Stomach (tissue), 4 donors: ENCODE data around the gene DENND2A.

Experiments
- CTCF ChIP-seq, 7 experiments: fragments of 450-650 bp in 4 of 7; fragments of 200-600 bp in 3 of 7; sonication (generic) in 3 of 7; IDR thresholded peaks; one replicate each; pipeline ENCODE4 v1.5.1; 2016 to 2019; ENCODE audit warnings: antibody characterized with exemption in 7 of 7, control low read depth in 2 of 7, mild to moderate bottlenecking in 1 of 7
- POLR2A ChIP-seq, 4 donors: fragments of 450-650 bp; IDR thresholded peaks; one replicate each; pipeline ENCODE4 v1.6.1; 2016; ENCODE audit warnings: antibody characterized with exemption in 4 of 4, control low read depth in 2 of 4, mild to moderate bottlenecking in 1 of 4, moderate library complexity in 1 of 4
- POLR2AphosphoS5 ChIP-seq, 3 donors: sonication (generic); formaldehyde crosslinking; IDR thresholded peaks; one replicate each; pipeline ENCODE4 v1.6.1; 2016; ENCODE audit warnings: antibody characterized with exemption in 3 of 3

GRCh38 chr7:140635345-140635744 is 5.3 kb downstream of the DENND2A start:
- TF ChIP-seq POLR2A (IDR thresholded peaks at IDR 0.05) (no peak), CTCF (IDR thresholded peaks at IDR 0.05) (no peak), POLR2AphosphoS5 (IDR thresholded peaks at IDR 0.05) (no peak)
